Endothelial cell (in vitro differentiated cells): ENCODE measurements around the gene STK10. TPM values are rescaled to one million over a fixed set of nuclear protein-coding genes. Genes with fewer than 3 reads are reported as not detected.

Source experiments
- DNase-seq: peaks from one replicate; pipeline ENCODE4 v3.0.0; 2021; ENCODE audit warnings: low spot score
- H3K27ac Mint-ChIP-seq: one replicate; pipeline ENCODE4 v1.8.0; 2021; ENCODE audit warnings: mixed read lengths, inconsistent platforms; ENCODE audit not compliant: unreplicated experiment
- H3K27me3 Mint-ChIP-seq: one replicate; pipeline ENCODE4 v1.8.0; 2021; ENCODE audit warnings: mild to moderate bottlenecking, moderate library complexity, mixed read lengths, inconsistent platforms; ENCODE audit not compliant: unreplicated experiment
- H3K36me3 Mint-ChIP-seq: one replicate; pipeline ENCODE4 v1.8.0; 2021; ENCODE audit warnings: mild to moderate bottlenecking, low read depth, mixed read lengths, inconsistent platforms; ENCODE audit not compliant: unreplicated experiment
- H3K4me1 Mint-ChIP-seq: one replicate; pipeline ENCODE4 v1.8.0; 2021; ENCODE audit warnings: mild to moderate bottlenecking, mixed read lengths, inconsistent platforms; ENCODE audit not compliant: unreplicated experiment
- H3K4me3 Mint-ChIP-seq: one replicate; pipeline ENCODE4 v1.8.0; 2021; ENCODE audit warnings: mild to moderate bottlenecking, mixed read lengths, inconsistent platforms; ENCODE audit not compliant: unreplicated experiment
- H3K9me3 Mint-ChIP-seq: one replicate; pipeline ENCODE4 v1.8.0; 2021; ENCODE audit warnings: mixed read lengths, inconsistent platforms; ENCODE audit not compliant: unreplicated experiment
- total RNA-seq: library from RNA; stranded (reverse); fragmentation: NEBNext Ultra II Directional; extraction: Animal tissue kit (Norgen Biotek cat#: 25700); gene quantifications from one replicate; pipeline ENCODE4 v1.2.1, GENCODE V29; 2021; ENCODE audit not compliant: unreplicated experiment
- TF ChIP-seq, protein P1 (sequence below): fragments of 200-600 bp; sonication (generic); IDR thresholded peaks from one replicate; pipeline ENCODE4 v1.5.0; 2021; ENCODE audit warnings: antibody characterized with exemption; ENCODE audit not compliant: unreplicated experiment

STK10 gene
- total RNA-seq, 1 donor from 2014 or later, result 69.3 TPM

DNA sequence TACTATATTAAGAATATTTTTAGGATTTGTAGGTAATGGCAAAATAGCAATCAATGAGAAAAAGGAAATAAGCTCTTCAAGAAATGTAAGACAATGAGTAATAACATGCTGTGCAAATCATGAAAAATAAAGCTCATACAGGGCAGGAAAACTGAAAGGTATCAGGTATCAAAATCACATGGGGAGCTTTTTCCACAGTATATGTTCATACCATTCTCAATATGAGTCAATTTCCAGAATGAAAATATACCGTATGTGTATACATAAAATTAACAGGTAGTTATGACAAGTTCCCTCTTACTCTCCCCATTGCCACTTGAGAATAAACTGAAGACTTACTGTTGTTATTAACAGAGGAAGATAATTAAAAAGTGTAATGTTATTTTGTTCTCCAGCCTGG, 41.9 kb upstream of the STK10 start:
- no peaks in the 10 kb centered on the region for H3K27me3 Mint-ChIP-seq
- no peak overlapping the region for H3K4me3 Mint-ChIP-seq
- no peak for DNase-seq
- peaks cover 14% of the 10 kb centered on the region for H3K36me3 Mint-ChIP-seq
- H3K27ac Mint-ChIP-seq, result no peak overlapping the region
- H3K9me3 Mint-ChIP-seq, result no peaks in the 10 kb centered on the region
- H3K4me1 Mint-ChIP-seq, result peaks cover 4% of the 10 kb centered on the region
- TF ChIP-seq, protein P1, sequence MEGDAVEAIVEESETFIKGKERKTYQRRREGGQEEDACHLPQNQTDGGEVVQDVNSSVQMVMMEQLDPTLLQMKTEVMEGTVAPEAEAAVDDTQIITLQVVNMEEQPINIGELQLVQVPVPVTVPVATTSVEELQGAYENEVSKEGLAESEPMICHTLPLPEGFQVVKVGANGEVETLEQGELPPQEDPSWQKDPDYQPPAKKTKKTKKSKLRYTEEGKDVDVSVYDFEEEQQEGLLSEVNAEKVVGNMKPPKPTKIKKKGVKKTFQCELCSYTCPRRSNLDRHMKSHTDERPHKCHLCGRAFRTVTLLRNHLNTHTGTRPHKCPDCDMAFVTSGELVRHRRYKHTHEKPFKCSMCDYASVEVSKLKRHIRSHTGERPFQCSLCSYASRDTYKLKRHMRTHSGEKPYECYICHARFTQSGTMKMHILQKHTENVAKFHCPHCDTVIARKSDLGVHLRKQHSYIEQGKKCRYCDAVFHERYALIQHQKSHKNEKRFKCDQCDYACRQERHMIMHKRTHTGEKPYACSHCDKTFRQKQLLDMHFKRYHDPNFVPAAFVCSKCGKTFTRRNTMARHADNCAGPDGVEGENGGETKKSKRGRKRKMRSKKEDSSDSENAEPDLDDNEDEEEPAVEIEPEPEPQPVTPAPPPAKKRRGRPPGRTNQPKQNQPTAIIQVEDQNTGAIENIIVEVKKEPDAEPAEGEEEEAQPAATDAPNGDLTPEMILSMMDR, result no peak

DNA sequence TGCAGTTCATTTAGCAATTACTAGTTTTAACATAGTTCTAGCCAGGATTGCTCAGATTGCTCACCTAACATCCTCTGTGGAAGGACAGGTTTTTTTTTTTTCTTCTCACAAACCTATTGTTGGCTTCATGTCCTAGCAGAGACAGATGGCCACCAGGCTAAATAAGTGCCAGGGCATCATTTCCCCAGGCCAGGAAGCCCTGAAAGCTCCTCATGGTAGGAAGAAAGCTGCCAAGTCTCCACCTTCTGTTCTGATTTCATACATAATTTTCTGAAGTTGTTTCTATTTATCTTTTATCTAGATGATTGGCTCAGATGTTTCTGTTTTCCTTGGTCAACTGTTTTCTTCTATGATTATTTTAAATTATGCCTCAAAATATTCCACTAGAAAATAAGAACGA, 37.0 kb upstream of the STK10 start:
- H3K36me3 Mint-ChIP-seq, result peaks cover 29% of the 10 kb centered on the region
- H3K27ac Mint-ChIP-seq, result no peak overlapping the region
- TF ChIP-seq, protein P1, result no peak
- H3K9me3 Mint-ChIP-seq, result no peaks in the 10 kb centered on the region
- H3K4me1 Mint-ChIP-seq, result no peaks in the 10 kb centered on the region
- H3K27me3 Mint-ChIP-seq, result peaks cover 2% of the 10 kb centered on the region
- DNase-seq, result no peak
- no peak overlapping the region for H3K4me3 Mint-ChIP-seq

DNA sequence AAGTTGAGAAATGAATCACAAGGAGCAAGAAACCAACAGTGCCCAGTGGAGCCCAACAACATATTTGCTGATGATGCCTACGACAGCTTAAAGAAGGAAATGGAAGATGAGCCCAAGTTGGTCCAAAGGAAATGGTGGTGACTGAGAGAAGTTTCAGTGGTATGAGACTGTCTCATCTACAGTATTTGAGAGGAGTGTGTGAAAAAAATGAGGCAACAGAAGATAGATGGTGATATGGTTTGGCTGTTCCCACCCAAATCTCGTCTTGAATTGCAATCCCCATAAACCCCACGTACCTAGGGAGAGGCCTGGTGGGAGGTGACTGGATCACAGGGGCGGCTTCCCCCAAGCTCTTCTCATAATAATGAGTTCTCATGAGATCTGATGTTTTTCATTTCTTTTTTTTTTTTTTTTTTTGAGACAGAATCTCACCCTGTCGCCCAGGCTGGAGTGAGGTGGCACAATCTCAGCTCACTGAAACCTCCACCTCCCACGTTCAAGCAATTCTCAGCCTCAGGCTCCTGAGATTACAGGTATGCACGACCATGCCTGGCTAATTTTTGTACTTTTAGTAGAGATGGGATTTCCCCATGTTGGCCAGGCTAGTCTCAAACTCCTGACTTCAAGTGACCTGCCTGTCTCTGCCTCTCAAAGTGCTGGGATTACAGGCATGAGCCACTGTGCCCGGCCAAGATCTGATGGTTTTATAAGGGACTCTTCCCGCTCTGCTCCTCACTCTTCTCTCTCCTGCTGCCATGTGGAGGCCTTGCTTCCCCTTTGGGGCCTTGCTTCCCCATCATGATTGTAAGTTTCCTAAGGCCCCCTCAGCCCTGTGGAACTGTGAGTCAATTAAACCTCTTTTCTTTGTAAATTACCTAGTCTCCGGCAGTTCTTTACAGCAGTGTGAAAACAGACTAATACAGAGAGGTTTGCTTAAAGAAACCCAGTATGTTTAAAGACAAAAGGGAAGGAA, 36.2 kb upstream of the STK10 start:
- Mint-ChIP-seq H3K4me1 (no peaks in the 10 kb centered on the region), H3K4me3 (peak overlapping the region; percentile 15), H3K36me3 (peaks cover 30% of the 10 kb centered on the region), H3K9me3 (no peaks in the 10 kb centered on the region), H3K27me3 (peaks cover 2% of the 10 kb centered on the region), H3K27ac (no peak overlapping the region)
- DNase-seq, result no peak
- TF ChIP-seq, protein P1, result no peak

DNA sequence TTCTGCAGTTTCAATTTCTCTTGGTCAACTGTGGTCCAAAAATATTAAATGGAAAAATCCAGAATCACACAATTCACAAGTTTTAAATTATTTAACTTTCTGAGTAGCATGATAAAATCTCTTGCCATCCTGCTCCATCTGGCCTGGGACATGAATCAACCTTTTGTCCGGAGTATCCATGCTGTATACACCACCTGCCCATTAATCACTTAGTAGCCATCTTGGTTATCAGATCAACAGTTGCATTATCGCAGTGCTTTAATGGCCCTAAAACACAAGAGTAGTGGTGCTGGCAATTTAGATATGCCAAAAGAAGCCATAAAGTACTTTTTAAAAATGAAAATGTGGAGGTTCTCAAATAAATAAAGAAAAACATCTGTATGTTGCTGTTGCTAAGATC, 31.3 kb upstream of the STK10 start:
- no peaks in the 10 kb centered on the region for H3K9me3 Mint-ChIP-seq
- H3K27me3 Mint-ChIP-seq, result peaks cover 2% of the 10 kb centered on the region
- no peak for DNase-seq
- no peak overlapping the region for H3K27ac Mint-ChIP-seq
- no peak overlapping the region for H3K4me3 Mint-ChIP-seq
- TF ChIP-seq, protein P1, result no peak
- no peaks in the 10 kb centered on the region for H3K4me1 Mint-ChIP-seq
- H3K36me3 Mint-ChIP-seq, result peaks cover 38% of the 10 kb centered on the region

DNA sequence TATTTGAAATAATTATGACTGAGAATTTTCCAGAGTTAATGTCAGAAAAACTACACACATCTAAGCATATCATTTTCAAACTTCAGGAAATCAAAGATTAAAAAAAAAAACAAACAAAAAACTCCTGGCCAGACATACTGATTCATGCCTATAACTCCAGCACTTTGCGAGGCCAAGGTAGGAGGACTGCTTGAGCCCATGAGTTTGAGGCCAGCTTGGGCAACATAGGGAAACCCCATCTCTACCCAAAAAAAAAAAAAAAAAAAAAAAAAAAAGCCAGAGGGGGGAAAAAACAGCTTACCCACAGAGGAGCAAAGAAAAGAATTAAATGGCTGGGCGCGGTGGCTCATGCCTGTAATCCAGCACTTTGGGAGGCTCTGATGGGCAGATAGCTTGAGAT, 28.3 kb upstream of the STK10 start:
- no peak overlapping the region for H3K27ac Mint-ChIP-seq

More for the DNA sequence above, 28.3 kb upstream of the STK10 start:
- DNase-seq, result no peak
- TF ChIP-seq, protein P1, result no peak
- Mint-ChIP-seq H3K36me3 (peaks cover 35% of the 10 kb centered on the region), H3K4me3 (no peak overlapping the region), H3K9me3 (no peaks in the 10 kb centered on the region), H3K27me3 (no peaks in the 10 kb centered on the region), H3K4me1 (no peaks in the 10 kb centered on the region)
